Mucosa of stomach (tissue), 1 donor: ENCODE measurements around the gene MEIOB.
"Not testable (repeated sequence)": the region's sequence is repeated elsewhere in the genome, so short reads cannot be mapped to it uniquely, and the experiment has no call there.

Experiments
- H3K27me3 ChIP-seq: one replicate; pipeline ENCODE4 v1.7.0; 2013; ENCODE audit warnings: mild to moderate bottlenecking, low read length; ENCODE audit not compliant: control insufficient read depth, insufficient read depth
- H3K36me3 ChIP-seq: one replicate; pipeline ENCODE4 v1.7.0; 2013; ENCODE audit warnings: low read length; ENCODE audit not compliant: control insufficient read depth, insufficient read depth
- H3K4me1 ChIP-seq: one replicate; pipeline ENCODE4 v1.7.0; 2013; ENCODE audit warnings: mild to moderate bottlenecking, low read length; ENCODE audit not compliant: control insufficient read depth, insufficient read depth
- H3K4me3 ChIP-seq: one replicate; pipeline ENCODE4 v1.7.0; 2013; ENCODE audit warnings: low read length
- H3K9ac ChIP-seq: one replicate; pipeline ENCODE4 v1.7.0; 2013; ENCODE audit warnings: mild to moderate bottlenecking, low read length, moderate library complexity
- H3K9me3 ChIP-seq: one replicate; pipeline ENCODE4 v1.7.0; 2013; ENCODE audit warnings: mild to moderate bottlenecking, low read length, moderate library complexity; ENCODE audit not compliant: control insufficient read depth
- donor health status: Pancreatic carcinoma.

MEIOB gene

DNA sequence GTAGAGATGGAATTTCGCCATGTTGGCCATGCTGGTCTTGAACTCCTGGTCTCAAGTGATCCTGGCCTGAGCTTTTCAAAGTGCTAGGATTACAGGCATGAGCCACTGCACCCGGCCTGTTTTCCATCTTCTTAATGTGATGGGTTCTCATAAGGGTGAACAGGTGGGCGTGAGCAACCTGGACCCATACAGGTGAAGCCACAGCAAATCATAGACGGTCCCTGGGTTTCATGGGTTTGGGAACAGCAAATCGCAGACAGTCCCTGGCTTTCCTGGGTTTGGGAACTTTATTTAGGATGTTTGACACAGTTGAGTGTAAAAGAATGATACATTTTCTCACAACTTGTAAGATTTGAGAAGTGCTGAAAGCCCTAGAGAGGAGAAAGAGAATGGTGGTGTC, 12.9 kb upstream of the MEIOB start:
- Histone ChIP-seq H3K9ac (no peak overlapping the region), H3K27me3 (peaks cover 4% of the 10 kb centered on the region), H3K36me3 (no peaks in the 10 kb centered on the region), H3K4me3 (no peak overlapping the region), H3K4me1 (no peaks in the 10 kb centered on the region), H3K9me3 (no peaks in the 10 kb centered on the region)

DNA sequence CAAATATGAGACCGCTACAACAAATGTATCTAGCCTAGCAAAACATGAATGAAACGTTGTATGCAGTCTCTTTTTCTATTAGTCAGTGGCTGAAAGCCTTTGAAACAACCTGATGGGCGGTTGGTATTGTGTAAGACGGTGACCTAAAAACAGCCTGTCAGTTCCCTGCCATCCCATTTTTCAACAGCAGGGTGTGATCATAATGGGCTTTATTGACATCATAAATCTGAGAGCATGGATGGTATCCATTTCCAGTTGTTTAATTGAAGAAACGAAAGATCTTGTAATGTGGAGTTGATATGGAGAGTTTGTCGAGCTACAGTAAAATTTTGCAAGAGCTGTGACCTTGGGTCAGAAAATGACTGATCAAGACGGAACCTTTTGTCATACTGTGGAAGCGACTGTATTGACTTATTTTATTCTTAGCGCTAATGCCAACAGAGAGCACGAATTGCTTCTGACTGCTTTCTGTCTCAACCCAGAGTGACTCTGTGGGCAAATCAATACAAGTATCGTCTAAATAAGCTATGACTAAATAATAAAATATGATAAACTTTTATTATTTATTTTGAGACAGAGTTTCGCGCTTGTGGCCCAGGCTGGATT, 12.3 kb upstream of the MEIOB start:
- H3K27me3 ChIP-seq, result peaks cover 4% of the 10 kb centered on the region
- H3K9ac ChIP-seq, result no peak overlapping the region
- no peaks in the 10 kb centered on the region for H3K4me1 ChIP-seq
- H3K9me3 ChIP-seq, result no peaks in the 10 kb centered on the region
- H3K4me3 ChIP-seq, result no peak overlapping the region
- H3K36me3 ChIP-seq, result no peaks in the 10 kb centered on the region

DNA sequence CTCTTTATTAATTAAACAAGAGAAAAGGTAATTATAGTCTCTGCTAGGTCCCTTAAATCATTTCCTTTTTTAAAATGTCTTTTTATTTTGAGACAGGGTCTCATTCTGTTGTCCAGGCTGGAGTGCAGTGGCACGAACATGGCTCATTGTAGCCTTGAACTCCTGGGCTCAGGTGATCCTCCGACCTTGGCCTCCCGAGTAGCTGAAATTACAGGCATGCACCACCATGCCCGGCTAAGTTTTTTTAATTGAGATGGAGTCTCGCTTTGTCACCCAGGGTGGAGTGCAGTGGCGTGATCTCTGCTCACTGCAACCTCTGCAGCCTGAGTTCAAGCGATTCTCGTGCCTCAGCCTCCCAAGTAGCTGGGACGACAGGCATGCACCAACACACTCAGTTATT, 9.2 kb upstream of the MEIOB start:
- H3K27me3 ChIP-seq, result peaks cover 12% of the 10 kb centered on the region
- H3K9me3 ChIP-seq, H3K9ac ChIP-seq, H3K4me1 ChIP-seq, H3K4me3 ChIP-seq, H3K36me3 ChIP-seq: not testable (repeated sequence)

DNA sequence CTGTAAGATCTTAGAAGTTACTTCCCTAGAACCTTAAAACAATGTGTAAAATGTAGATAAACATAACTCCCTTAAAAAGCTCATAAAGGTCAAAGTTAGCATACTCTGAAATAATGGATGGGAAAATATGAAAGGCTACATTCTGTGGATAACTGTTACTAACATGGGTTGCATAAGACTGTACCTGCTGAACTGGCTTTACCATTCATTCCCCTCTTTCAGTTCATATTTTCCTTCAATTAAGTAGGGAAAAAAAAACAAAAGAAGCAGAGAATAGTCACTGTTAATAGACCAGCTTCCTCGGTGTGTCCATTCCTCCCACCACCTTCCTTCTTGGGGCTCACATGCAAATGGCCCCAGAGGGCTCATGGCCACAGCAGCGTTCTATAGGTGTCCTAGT, 7.5 kb upstream of the MEIOB start:
- H3K9me3 ChIP-seq, result no peaks in the 10 kb centered on the region
- no peaks in the 10 kb centered on the region for H3K4me1 ChIP-seq
- H3K36me3 ChIP-seq, result no peaks in the 10 kb centered on the region
- H3K9ac ChIP-seq, result no peak overlapping the region
- peaks cover 8% of the 10 kb centered on the region for H3K27me3 ChIP-seq
- H3K4me3 ChIP-seq, result no peak overlapping the region

DNA sequence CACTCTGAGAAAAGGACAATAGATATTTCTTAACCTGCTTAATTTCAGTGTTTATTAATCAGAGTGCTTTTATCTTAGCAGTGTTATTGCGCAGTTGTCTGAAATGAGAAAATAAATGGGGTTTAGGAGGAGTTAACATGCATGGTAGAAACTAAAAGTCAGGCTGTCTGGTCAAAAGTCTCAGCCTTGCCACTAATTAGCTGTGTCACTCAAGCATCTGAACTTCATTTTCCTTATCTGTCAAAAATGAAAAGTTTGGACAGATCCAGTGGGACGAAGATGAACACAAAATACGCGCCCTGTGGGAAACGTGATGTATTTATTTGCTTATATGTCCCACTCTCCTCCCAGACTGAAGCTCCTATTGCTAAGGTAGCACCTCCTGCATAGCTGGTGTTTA, 6.3 kb upstream of the MEIOB start:
- H3K4me3 ChIP-seq, result no peak overlapping the region
- no peaks in the 10 kb centered on the region for H3K4me1 ChIP-seq
- no peaks in the 10 kb centered on the region for H3K36me3 ChIP-seq
- H3K9me3 ChIP-seq, result no peaks in the 10 kb centered on the region
- no peak overlapping the region for H3K9ac ChIP-seq
- H3K27me3 ChIP-seq, result peaks cover 8% of the 10 kb centered on the region

DNA sequence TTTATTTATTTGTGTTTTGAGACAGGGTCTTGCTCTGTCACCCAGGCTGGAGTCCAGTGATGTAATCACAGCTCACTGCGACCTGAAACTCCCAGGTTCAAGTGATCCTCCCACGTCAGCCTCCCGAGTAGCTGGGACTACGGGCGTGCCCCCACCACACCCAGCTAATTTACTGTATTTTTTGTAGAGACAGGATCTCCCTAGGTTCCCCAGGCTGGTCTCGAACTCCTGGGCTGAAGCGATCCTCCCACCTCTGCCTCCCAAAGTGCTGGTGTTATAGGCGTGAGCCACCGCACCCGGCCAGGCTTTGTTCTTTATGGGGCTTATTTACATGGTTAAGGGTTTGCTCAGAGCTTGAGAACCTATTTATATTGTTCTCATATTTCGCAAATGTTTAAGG, 5.8 kb upstream of the MEIOB start:
- no peaks in the 10 kb centered on the region for H3K9me3 ChIP-seq
- peaks cover 8% of the 10 kb centered on the region for H3K27me3 ChIP-seq
- H3K9ac ChIP-seq, result no peak overlapping the region
- no peak overlapping the region for H3K4me3 ChIP-seq
- no peaks in the 10 kb centered on the region for H3K4me1 ChIP-seq
- no peaks in the 10 kb centered on the region for H3K36me3 ChIP-seq

DNA sequence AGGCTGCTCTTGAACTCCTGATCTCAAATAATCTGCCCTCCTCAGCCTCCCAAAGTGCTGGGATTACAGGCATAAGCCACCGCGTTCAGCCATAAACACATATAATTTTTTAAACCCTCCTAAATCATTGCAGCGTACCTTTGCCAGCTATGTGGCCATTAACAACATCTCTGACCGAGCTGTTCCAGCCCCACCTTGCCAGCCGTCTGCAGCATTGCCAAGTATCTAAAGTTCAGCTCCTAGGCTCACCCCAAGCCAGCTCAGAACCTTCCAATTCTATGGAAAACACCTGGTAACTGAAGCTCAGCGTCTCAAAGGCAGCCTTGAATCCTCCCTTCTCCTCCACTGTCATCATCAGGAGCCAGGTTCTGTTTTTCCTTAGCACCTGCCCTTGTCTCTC, 5.1 kb upstream of the MEIOB start:
- Histone ChIP-seq H3K9me3 (no peaks in the 10 kb centered on the region), H3K9ac (no peak overlapping the region), H3K4me1 (no peaks in the 10 kb centered on the region), H3K36me3 (no peaks in the 10 kb centered on the region), H3K4me3 (no peak overlapping the region), H3K27me3 (peaks cover 15% of the 10 kb centered on the region)

DNA sequence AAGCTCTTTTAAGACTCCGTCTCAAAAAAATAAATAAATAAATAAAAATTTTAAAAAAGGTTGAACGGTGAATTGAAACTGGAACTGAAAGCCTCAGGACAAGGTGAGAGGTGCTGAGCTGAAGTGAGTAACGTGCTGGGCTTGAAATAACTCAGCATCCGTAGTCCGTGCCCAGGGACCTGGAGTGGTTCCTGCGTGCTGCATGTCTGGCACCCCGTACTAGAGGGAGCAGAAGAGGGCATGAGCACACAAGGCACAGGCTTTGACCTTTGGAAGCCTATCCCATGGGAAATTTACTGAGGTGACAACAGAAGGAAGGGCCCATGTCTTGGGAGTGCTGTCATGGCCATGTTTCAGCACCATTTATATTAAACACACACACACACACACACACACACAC, 4.5 kb upstream of the MEIOB start:
- Histone ChIP-seq H3K4me1 (no peaks in the 10 kb centered on the region), H3K9ac (no peak overlapping the region), H3K9me3 (no peaks in the 10 kb centered on the region), H3K27me3 (peaks cover 19% of the 10 kb centered on the region), H3K4me3 (no peak overlapping the region), H3K36me3 (no peaks in the 10 kb centered on the region)

DNA sequence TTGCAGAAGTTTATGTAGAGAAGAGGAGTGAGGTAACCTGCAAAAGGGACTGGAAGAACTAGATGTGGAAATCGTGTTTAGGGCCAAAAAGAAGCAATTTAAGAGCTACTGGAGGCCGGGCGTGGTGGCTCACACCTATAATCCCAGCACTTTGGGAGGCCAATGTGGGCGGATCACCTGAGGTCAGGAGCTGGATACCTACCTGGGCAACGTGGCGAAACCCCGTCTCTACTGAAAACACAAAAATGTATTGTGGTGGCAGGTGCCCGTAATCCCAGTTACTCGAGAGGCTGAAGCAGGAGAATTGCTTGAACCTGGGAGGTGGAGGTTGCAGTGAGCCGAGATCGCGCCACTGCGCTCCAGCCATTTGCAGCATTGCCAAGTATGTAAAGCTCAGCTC, 4.1 kb upstream of the MEIOB start:
- H3K9me3 ChIP-seq, H3K4me3 ChIP-seq, H3K36me3 ChIP-seq, H3K9ac ChIP-seq, H3K4me1 ChIP-seq: not testable (repeated sequence)
- peaks cover 19% of the 10 kb centered on the region for H3K27me3 ChIP-seq

DNA sequence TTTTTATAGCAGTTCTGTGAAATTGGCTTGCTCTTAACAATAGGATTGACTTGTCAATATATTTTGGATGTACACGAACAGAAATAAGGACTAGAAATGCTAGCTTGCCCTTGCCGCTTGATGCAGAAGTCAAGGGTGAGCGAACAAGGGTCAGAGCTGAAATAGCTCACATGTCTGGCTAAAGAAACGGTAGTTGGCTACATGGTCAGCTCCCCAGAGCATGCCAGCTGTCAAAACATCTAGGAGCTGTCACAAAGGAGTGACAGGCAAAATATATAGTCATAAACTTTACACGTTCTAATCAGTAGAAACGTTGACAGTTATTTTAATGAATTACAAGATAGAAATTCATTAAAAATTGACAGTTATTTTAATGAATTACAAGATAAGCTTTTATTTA, 2.9 kb upstream of the MEIOB start:
- no peak overlapping the region for H3K4me3 ChIP-seq
- H3K27me3 ChIP-seq, result peaks cover 19% of the 10 kb centered on the region

DNA sequence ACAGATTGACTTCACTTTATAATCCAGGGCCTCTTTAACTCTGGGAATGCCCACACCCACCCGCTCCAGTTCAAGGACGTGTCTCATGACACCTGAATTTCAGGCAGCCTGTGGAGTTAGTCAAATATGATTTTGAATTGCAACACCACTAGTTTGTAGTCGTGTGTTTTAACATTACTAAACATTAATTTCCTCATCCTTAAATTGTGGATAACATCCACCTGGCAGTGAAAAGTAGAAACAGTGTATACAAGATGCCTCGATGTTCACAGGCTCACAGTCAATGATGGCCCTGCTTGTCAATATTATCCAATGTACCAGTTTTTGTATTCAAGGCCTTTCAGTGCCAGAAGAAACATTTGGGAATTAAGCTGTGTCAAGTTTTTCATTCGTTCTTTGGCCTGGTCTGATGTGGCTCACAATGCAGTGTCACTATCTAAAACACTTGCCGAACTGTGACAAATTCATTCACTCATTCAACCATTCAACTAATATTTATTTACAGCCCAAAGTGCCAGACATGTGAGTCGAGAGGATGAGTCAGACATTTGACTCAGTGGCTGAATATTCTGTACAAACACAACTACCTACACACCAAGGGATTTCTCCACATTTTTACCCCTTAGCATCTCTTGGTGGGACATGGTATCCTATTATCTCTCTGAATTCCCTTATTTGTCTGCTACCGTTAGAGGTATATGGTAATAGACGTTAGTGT, 1.4 kb downstream of the MEIOB start:
- H3K4me3 ChIP-seq, result no peak overlapping the region
- H3K9ac ChIP-seq, result no peak overlapping the region
- H3K9me3 ChIP-seq, result no peaks in the 10 kb centered on the region
- no peaks in the 10 kb centered on the region for H3K4me1 ChIP-seq
- H3K36me3 ChIP-seq, result no peaks in the 10 kb centered on the region
- H3K27me3 ChIP-seq, result peaks cover 11% of the 10 kb centered on the region

More for the DNA sequence above, 2.9 kb upstream of the MEIOB start:
- Histone ChIP-seq H3K36me3 (no peaks in the 10 kb centered on the region), H3K9me3 (no peaks in the 10 kb centered on the region), H3K4me1 (no peaks in the 10 kb centered on the region), H3K9ac (no peak overlapping the region)

DNA sequence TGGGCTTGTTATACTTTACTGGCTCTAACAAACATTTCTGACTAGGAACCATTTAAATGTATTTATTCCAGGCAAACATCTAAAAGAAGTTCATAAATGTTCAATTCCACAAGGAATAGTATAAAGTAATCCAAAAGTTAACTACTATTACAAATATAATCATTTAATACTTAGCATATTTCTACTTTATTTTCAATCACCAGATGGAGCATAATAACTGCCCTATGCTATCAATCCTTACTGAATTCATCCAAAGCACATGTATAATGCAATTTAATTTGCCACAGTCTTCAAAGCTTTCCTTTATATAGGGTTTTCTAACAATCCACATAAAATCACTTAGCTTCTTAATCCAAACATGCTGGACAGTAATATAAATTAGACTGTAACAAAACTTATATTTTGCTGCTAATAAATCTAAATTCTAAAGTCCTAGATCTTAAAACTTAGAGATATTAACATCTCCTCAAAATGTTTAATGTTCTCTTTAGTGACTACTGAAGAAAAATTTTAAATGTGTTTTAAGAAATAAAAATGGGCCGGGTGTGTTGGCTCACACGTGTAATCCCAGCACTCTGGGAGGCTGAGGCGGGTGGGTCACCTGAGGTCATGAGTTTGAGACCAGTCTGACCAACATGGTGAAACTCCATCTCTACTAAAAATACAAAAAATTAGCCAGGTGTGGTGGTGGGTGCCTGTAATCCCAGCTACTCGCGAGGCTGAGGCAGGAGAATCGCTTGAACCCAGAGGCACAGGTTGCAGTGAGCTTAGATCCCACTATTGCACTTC, 5.9 kb downstream of the MEIOB start:
- Histone ChIP-seq H3K27me3 (no peaks in the 10 kb centered on the region), H3K4me1 (no peaks in the 10 kb centered on the region), H3K9me3 (no peaks in the 10 kb centered on the region), H3K4me3 (no peak overlapping the region), H3K9ac (no peak overlapping the region), H3K36me3 (no peaks in the 10 kb centered on the region)
